HepG2 (cell line): ENCODE results near the gene IFI35. TPM values are rescaled to one million over a fixed set of nuclear protein-coding genes. Genes with fewer than 3 reads are reported as not detected.

Experiments
- ARNTL ChIP-seq: sonication (generic); formaldehyde crosslinking; IDR thresholded peaks from 2 replicates; pipeline ENCODE4 v1.4.0; 2020; ENCODE audit warnings: mild to moderate bottlenecking, missing genetic modification reagents
- DZIP1 ChIP-seq: sonication (generic); formaldehyde crosslinking; IDR thresholded peaks from 2 replicates; pipeline ENCODE4 v1.5.0; 2020; ENCODE audit warnings: mild to moderate bottlenecking, missing genetic modification reagents
- GFI1 ChIP-seq: sonication (generic); formaldehyde crosslinking; IDR thresholded peaks from 2 replicates; pipeline ENCODE4 v1.5.0; 2020; ENCODE audit warnings: missing genetic modification reagents, mild to moderate bottlenecking, borderline replicate concordance
- HOXA5 ChIP-seq: sonication (generic); formaldehyde crosslinking; IDR thresholded peaks from 2 replicates; pipeline ENCODE4 v1.4.0; 2020; ENCODE audit warnings: missing genetic modification reagents
- MXD4 ChIP-seq: IDR thresholded peaks from 2 replicates; pipeline ENCODE4 v1.6.1; 2016; ENCODE audit warnings: mild to moderate bottlenecking, missing biosample characterization, missing genetic modification reagents
- SAFB2 ChIP-seq: sonication (generic); formaldehyde crosslinking; IDR thresholded peaks from 2 replicates; pipeline ENCODE4 v1.5.1; 2020; ENCODE audit warnings: missing genetic modification reagents, low read depth, mild to moderate bottlenecking, borderline replicate concordance
- SIN3A ChIP-seq: IDR thresholded peaks from 2 replicates; pipeline ENCODE4 v1.6.1; 2011; ENCODE audit warnings: low read depth, mild to moderate bottlenecking, control low read depth, low read length, borderline replicate concordance
- SIX4 ChIP-seq: sonication (generic); formaldehyde crosslinking; IDR thresholded peaks from 2 replicates; pipeline ENCODE4 v1.4.0; 2020; ENCODE audit warnings: missing genetic modification reagents
- SP1 ChIP-seq, 2 experiments: fragments of 450-650 bp in 1 of 2; sonication (generic) in 1 of 2; formaldehyde crosslinking in 1 of 2; IDR thresholded peaks; 2 replicates each; pipeline versions ENCODE4 v1.4.0 to v1.6.1; 2016 to 2020; ENCODE audit warnings: missing genetic modification reagents in 1 of 2
- THAP8 ChIP-seq: sonication (generic); formaldehyde crosslinking; IDR thresholded peaks from 2 replicates; pipeline ENCODE4 v1.5.1; 2020; ENCODE audit warnings: missing genetic modification reagents, mild to moderate bottlenecking, borderline replicate concordance
- THAP9 ChIP-seq: sonication (generic); formaldehyde crosslinking; IDR thresholded peaks from 2 replicates; pipeline ENCODE4; 2020; ENCODE audit warnings: missing genetic modification reagents, mild to moderate bottlenecking, borderline replicate concordance
- ZBTB3 ChIP-seq: sonication (generic); formaldehyde crosslinking; IDR thresholded peaks from 2 replicates; pipeline ENCODE4 v1.4.0; 2020; ENCODE audit warnings: low read depth, mild to moderate bottlenecking, moderate library complexity, missing genetic modification reagents, borderline replicate concordance
- ZMYM4 ChIP-seq: sonication (generic); formaldehyde crosslinking; IDR thresholded peaks from 2 replicates; pipeline ENCODE4 v1.8.1; 2023; ENCODE audit warnings: mild to moderate bottlenecking, missing genetic modification reagents
- ZNF280B ChIP-seq: sonication (generic); formaldehyde crosslinking; IDR thresholded peaks from 2 replicates; pipeline ENCODE4 v1.5.0; 2020; ENCODE audit warnings: missing genetic modification reagents, mild to moderate bottlenecking, borderline replicate concordance
- ZNF574 ChIP-seq: sonication (generic); formaldehyde crosslinking; IDR thresholded peaks from 2 replicates; pipeline ENCODE4 v1.4.0; 2020; ENCODE audit warnings: missing genetic modification reagents
- polyA plus RNA-seq, 8 experiments: library from polyadenylated mRNA; depleted of rRNA in 3 of 8; stranded (reverse) in 7 of 8; unstranded in 1 of 8; fragments of >200 nt; fragmentation: Illumina TruSeq in 4 of 8; extraction: Trizol in 4 of 8; gene quantifications; 2 replicates each; pipeline versions ENCODE4 v1.2.1 to v1.2.3, GENCODE V29; 2011 to 2016; ENCODE audit warnings: low read depth in 4 of 8, missing spikeins in 1 of 8, mixed read lengths in 1 of 8; ENCODE audit not compliant: insufficient read depth in 1 of 8
- total RNA-seq, 5 experiments: library from RNA; depleted of rRNA; stranded (reverse); fragments of >200 nt; fragmentation: Illumina TruSeq; extraction: Trizol; gene quantifications; 2 replicates each; pipeline ENCODE4 v1.2.3, GENCODE V29; 2016; ENCODE audit warnings: low read depth in 1 of 5

The IFI35 gene
- total and polyA plus RNA-seq, 2 of the 13 experiments (the other 11 are each of a cell fraction or from before 2014, with no cell fraction given): 28.9 to 38.1 TPM

- TF ChIP-seq THAP8 (no peak; the same call in 1 of the 2 replicates), SIN3A (no peak), ZMYM4 (CRISPR knock-in tag) (no peak), MXD4 (no peak; the same call in 1 of the 2 replicates), DZIP1 (CRISPR knock-in tag) (peak; percentile 73; the same call in 1 of the 2 replicates), SIX4 (CRISPR knock-in tag) (no peak), GFI1 (CRISPR knock-in tag) (no peak), SP1 (IDR thresholded peaks at IDR 0.05) (no peak), SP1 (CRISPR knock-in tag; IDR thresholded peaks at IDR 0.05) (0 out of 2 replicates have a peak, but pooled peaks have one; percentile 12), ZNF280B (CRISPR knock-in tag) (peak; percentile 74; the same call in 1 of the 2 replicates), ZNF574 (CRISPR knock-in tag) (no peak), HOXA5 (CRISPR knock-in tag) (no peak), THAP9 (no peak; the same call in 1 of the 2 replicates), SAFB2 (CRISPR knock-in tag) (no peak), ZBTB3 (CRISPR knock-in tag) (no peak), ARNTL (CRISPR knock-in tag) (no peak)
These were observed 26.9 kb upstream of the IFI35 start, which contains the start of gene PTGES3L (continued) for GRCh38 chr17:42979511-42980273.
